Lung (tissue), 12 donors: Measurements from ENCODE around the gene CHPF. TPM values are rescaled to one million over a fixed set of nuclear protein-coding genes. Genes with fewer than 3 reads are reported as not detected.

Experiments
- ATAC-seq: fragments of 200-7000 bp; cut with Tn5 transposase; one replicate; pipeline ENCODE4 v1.9.1; 2020; ENCODE audit warnings: moderate number of reproducible peaks; ENCODE audit not compliant: insufficient read depth, low FRiP score
- DNase-seq, 3 donors: peaks; one replicate each; pipeline ENCODE4 v3.0.0-alpha.2; 2013 to 2017
- H3K27ac ChIP-seq, 2 donors: one replicate each; pipeline ENCODE4 v1.5.1; 2013; ENCODE audit warnings: mild to moderate bottlenecking in 2 of 2, moderate library complexity in 2 of 2, control low read depth in 1 of 2, inconsistent platforms in 1 of 2, low read depth in 1 of 2, low read length in 1 of 2
- H3K27me3 ChIP-seq, 3 donors: one replicate each; pipeline ENCODE4 v1.5.1; 2013; ENCODE audit warnings: low read length in 2 of 3; ENCODE audit not compliant: control insufficient read depth in 3 of 3, insufficient read depth in 3 of 3
- H3K36me3 ChIP-seq, 4 donors: one replicate each; pipeline ENCODE4 v1.5.1; 2013; ENCODE audit warnings: low read length in 4 of 4, mild to moderate bottlenecking in 1 of 4, moderate library complexity in 1 of 4; ENCODE audit not compliant: control insufficient read depth in 4 of 4, insufficient read depth in 4 of 4
- H3K4me1 ChIP-seq, 5 donors: one replicate each; pipeline ENCODE4 v1.5.1; 2013; ENCODE audit warnings: low read length in 5 of 5, mild to moderate bottlenecking in 2 of 5, moderate library complexity in 1 of 5; ENCODE audit not compliant: control insufficient read depth in 5 of 5, insufficient read depth in 5 of 5
- H3K4me3 ChIP-seq: one replicate; pipeline ENCODE4 v1.5.1; 2013; ENCODE audit warnings: mild to moderate bottlenecking, control low read depth, moderate library complexity
- H3K9ac ChIP-seq, 2 donors: one replicate each; pipeline ENCODE4 v1.5.1; 2013; ENCODE audit warnings: low read length in 2 of 2, control low read depth in 1 of 2; ENCODE audit not compliant: insufficient read depth in 1 of 2
- H3K9me3 ChIP-seq, 4 donors: one replicate each; pipeline ENCODE4 v1.5.1; 2013; ENCODE audit warnings: low read length in 3 of 4, mild to moderate bottlenecking in 1 of 4, moderate library complexity in 1 of 4; ENCODE audit not compliant: control insufficient read depth in 4 of 4, insufficient read depth in 3 of 4
- WGBS, 2 donors: extraction: QIAGEN DNeasy Blood & Tissue Kit; methylation state at CpG; one replicate each; pipeline ENCODE4 v1.1.7; 2013; 5-methylcytosine and 5-hydroxymethylcytosine counted together
- polyA plus RNA-seq, 2 donors: library from polyadenylated mRNA; stranded (reverse); fragments of 200-250 nt; gene quantifications; one replicate each; pipeline ENCODE4 v1.2.1, GENCODE V29; 2013
- total RNA-seq, 2 donors: library from RNA; depleted of rRNA in 1 of 2; stranded (reverse); fragments of >200 nt in 1 of 2; gene quantifications; one replicate each; pipeline ENCODE4 v1.2.1, GENCODE V29; 2014 to 2021
- TF ChIP-seq, protein P1 (sequence below): IDR thresholded peaks from 2 replicates; pipeline ENCODE4 v1.5.1; 2012; ENCODE audit warnings: mild to moderate bottlenecking; ENCODE audit errors: control extremely low read depth, extremely low read depth
- donor health status: control.
- donor health status: control.
- donor health status: Bipolar disorder and iron deficiency.
- donor health status: healthy.
- donor health status: DM: yes; HTN: yes; CAD: no.

CHPF gene
- total and polyA plus RNA-seq, 4 donors, result 42.7 to 89.6 (median 58.1) TPM

- H3K9me3 ChIP-seq, result no peaks in the 10 kb centered on the region
- no peak overlapping the region for H3K9ac ChIP-seq
- ATAC-seq (no peak), DNase-seq (no peak)
- H3K27ac ChIP-seq, result no peak overlapping the region
- TF ChIP-seq, protein P1, sequence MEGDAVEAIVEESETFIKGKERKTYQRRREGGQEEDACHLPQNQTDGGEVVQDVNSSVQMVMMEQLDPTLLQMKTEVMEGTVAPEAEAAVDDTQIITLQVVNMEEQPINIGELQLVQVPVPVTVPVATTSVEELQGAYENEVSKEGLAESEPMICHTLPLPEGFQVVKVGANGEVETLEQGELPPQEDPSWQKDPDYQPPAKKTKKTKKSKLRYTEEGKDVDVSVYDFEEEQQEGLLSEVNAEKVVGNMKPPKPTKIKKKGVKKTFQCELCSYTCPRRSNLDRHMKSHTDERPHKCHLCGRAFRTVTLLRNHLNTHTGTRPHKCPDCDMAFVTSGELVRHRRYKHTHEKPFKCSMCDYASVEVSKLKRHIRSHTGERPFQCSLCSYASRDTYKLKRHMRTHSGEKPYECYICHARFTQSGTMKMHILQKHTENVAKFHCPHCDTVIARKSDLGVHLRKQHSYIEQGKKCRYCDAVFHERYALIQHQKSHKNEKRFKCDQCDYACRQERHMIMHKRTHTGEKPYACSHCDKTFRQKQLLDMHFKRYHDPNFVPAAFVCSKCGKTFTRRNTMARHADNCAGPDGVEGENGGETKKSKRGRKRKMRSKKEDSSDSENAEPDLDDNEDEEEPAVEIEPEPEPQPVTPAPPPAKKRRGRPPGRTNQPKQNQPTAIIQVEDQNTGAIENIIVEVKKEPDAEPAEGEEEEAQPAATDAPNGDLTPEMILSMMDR, result no peak
- peaks cover 0 to 35% (median 20%) of the 10 kb centered on the region in 4 donors for H3K36me3 ChIP-seq
- H3K27me3 ChIP-seq, result no peaks in the 10 kb centered on the region
- peaks cover 0 to 16% (median 11%) of the 10 kb centered on the region in 5 donors for H3K4me1 ChIP-seq
- H3K4me3 ChIP-seq, result no peak overlapping the region
- 94 to 97% methylated on average over 6 of the region's 6 CpGs for WGBS, 2 donors
These were observed 25.4 kb upstream of the CHPF start for GRCh38 chr2:219569041-219569440.

- WGBS, 2 donors, result 90 to 94% methylated on average over 35 of the region's 35 CpGs
- DNase-seq (no peak), ATAC-seq (no peak)
- TF ChIP-seq, protein P1, result no peak
- Histone ChIP-seq H3K27ac (no peak overlapping the region), H3K36me3 (peaks cover 0 to 43% (median 23%) of the 10 kb centered on the region in 4 donors), H3K9ac (no peak overlapping the region), H3K27me3 (no peaks in the 10 kb centered on the region), H3K4me3 (no peak overlapping the region), H3K4me1 (peaks cover 0 to 16% (median 11%) of the 10 kb centered on the region in 5 donors), H3K9me3 (no peaks in the 10 kb centered on the region)
These were observed 24.3 kb upstream of the CHPF start for GRCh38 chr2:219567791-219568361.

- H3K4me1 ChIP-seq, result peaks cover 0 to 24% (median 11%) of the 10 kb centered on the region in 5 donors
- ATAC-seq (no peak), DNase-seq (no peak)
- H3K27me3 ChIP-seq, result no peaks in the 10 kb centered on the region
- 96 to 98% methylated on average over 18 of the region's 18 CpGs for WGBS, 2 donors
- no peak overlapping the region for H3K9ac ChIP-seq
- H3K9me3 ChIP-seq, result no peaks in the 10 kb centered on the region
- H3K36me3 ChIP-seq, result peaks cover 0 to 49% (median 26%) of the 10 kb centered on the region in 4 donors
- no peak overlapping the region for H3K27ac ChIP-seq
- TF ChIP-seq, protein P1, result no peak
- H3K4me3 ChIP-seq, result no peak overlapping the region
These were observed 23.5 kb upstream of the CHPF start for GRCh38 chr2:219567131-219567530.

DNA sequence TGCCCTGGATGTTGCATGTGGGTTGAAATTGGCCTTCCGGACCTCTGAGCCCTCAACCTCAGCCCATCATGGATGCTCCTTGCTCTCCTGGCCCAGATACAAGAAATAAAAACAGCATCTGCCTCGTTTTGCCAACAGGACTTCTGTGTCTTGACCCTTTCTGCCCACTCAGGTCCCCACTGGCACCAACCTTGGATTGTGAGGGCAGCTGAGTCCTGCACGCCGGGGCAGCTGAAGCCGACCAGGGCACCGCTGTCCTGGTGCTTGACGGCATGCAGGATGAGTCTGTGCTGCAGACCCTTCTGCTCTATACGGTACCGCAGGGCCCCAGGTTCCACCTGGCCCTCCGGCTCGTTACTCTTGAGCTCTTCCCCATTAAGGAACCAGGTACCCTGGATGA lies 23.0 kb upstream of the CHPF start:
- Histone ChIP-seq H3K4me3 (no peak overlapping the region), H3K27me3 (no peaks in the 10 kb centered on the region), H3K36me3 (peaks cover 0 to 50% (median 28%) of the 10 kb centered on the region in 4 donors), H3K9me3 (no peaks in the 10 kb centered on the region), H3K4me1 (peaks cover 0 to 20% (median 8%) of the 10 kb centered on the region in 5 donors), H3K9ac (no peak overlapping the region), H3K27ac (no peak overlapping the region)
- no peak for DNase-seq
- WGBS, 2 donors, result 92% methylated on average over 11 of the region's 11 CpGs
- ATAC-seq, result no peak
- TF ChIP-seq, protein P1, result no peak
